ENCODE data around the gene CCDC141. TPM values are rescaled to one million over a fixed set of nuclear protein-coding genes. Genes with fewer than 3 reads are reported as not detected.

CCDC141 gene
- total RNA-seq, 1 experiment from 2014 or later, result 0.30 TPM

- ChIA-PET RAD21 (ENCODE audit: low non-redundant PET in 1 of 2, low total read pairs in 2 of 2, uncharacterized antibody in 2 of 2, unreplicated experiment in 2 of 2) (no interaction called here), CTCF (no interaction called here), POLR2A (interaction anchor here (0.6 kb wide), 1 partner anchor 399 kb away, joined by 3 read pairs; no protein-coding TSS in a partner anchor)
- H3K27ac ChIP-seq (ENCODE audit: low read depth, low read length), result no peak overlapping the region
- no peak for TF ChIP-seq ELF1 (IDR thresholded peaks at IDR 0.05; ENCODE audit: borderline replicate concordance, low read depth)
- TF ChIP-seq REST (IDR thresholded peaks at IDR 0.05; ENCODE audit: low read depth), result no peak
- TF ChIP-seq EZH2 (IDR thresholded peaks at IDR 0.05), result no peak
- TF ChIP-seq RAD21 (IDR thresholded peaks at IDR 0.05; ENCODE audit: low read depth), result no peak
- no peak for TF ChIP-seq ZNF274 (IDR thresholded peaks at IDR 0.05; ENCODE audit: low read depth, low read length)
- no peak for TF ChIP-seq POLR2AphosphoS5 (IDR thresholded peaks at IDR 0.05; ENCODE audit: low read depth, low read length)
- TF ChIP-seq JUND (IDR thresholded peaks at IDR 0.05), result no peak
- TF ChIP-seq CEBPB (IDR thresholded peaks at IDR 0.05; ENCODE audit: low read depth), result no peak
- TF ChIP-seq, protein P1, sequence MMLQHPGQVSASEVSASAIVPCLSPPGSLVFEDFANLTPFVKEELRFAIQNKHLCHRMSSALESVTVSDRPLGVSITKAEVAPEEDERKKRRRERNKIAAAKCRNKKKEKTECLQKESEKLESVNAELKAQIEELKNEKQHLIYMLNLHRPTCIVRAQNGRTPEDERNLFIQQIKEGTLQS (IDR thresholded peaks at IDR 0.05), result no peak
- TF ChIP-seq YY1 (IDR thresholded peaks at IDR 0.05; ENCODE audit: extremely low read depth, insufficient replicate concordance, low read depth, low read length), result no peak
- TF ChIP-seq TCF7L2 (IDR thresholded peaks at IDR 0.05; ENCODE audit: borderline replicate concordance, extremely low read depth, insufficient read depth, insufficient read length), result no peak
- no peaks in the 10 kb centered on the region for H3K9me3 ChIP-seq (ENCODE audit: control insufficient read depth in 1 of 2, insufficient read depth in 1 of 2, low read depth in 1 of 2, low read length in 2 of 2)
- H3K36me3 ChIP-seq (ENCODE audit: control insufficient read depth in 1 of 2, insufficient read depth in 2 of 2, low read length in 2 of 2), result no peaks in the 10 kb centered on the region
- BruUV-seq (replicated peaks), result no TSS peak
- H3K79me2 ChIP-seq (ENCODE audit: insufficient read depth, low read length), result no peaks in the 10 kb centered on the region
- no peaks in the 10 kb centered on the region for H4K20me1 ChIP-seq (ENCODE audit: insufficient read depth)
- DNase-seq (ENCODE audit: low read depth, low spot score) (no peak), ATAC-seq (no peak)
- H3K9me2 ChIP-seq (ENCODE audit: insufficient read depth), result no peaks in the 10 kb centered on the region
- no peak overlapping the region for H3K4me2 ChIP-seq (ENCODE audit: low read length)
- H3K27me3 ChIP-seq (ENCODE audit: insufficient read depth, low read length), result no peaks in the 10 kb centered on the region
- H2AFZ ChIP-seq (ENCODE audit: low read depth, low read length, poor library complexity, severe bottlenecking), result no peak overlapping the region
- no peak overlapping the region for H3K9ac ChIP-seq (ENCODE audit: low read length)
- no peaks in the 10 kb centered on the region for H3K4me1 ChIP-seq (ENCODE audit: control insufficient read depth in 1 of 2, insufficient read depth in 2 of 2, low read length in 2 of 2)
- intact Hi-C loops (cut with micrococcal nuclease), result no loop called here
- H3K4me3 ChIP-seq (replicated peaks in 1 of 2; ENCODE audit: low read depth in 1 of 2, low read length in 2 of 2), result no peak overlapping the region
Measured at GRCh38 chr2:178880257-178880656, 169.7 kb downstream of the CCDC141 start.

Measured in HCT116 (cell line).